ENCODE data around the gene FRMD1.

FRMD1 gene

DNA sequence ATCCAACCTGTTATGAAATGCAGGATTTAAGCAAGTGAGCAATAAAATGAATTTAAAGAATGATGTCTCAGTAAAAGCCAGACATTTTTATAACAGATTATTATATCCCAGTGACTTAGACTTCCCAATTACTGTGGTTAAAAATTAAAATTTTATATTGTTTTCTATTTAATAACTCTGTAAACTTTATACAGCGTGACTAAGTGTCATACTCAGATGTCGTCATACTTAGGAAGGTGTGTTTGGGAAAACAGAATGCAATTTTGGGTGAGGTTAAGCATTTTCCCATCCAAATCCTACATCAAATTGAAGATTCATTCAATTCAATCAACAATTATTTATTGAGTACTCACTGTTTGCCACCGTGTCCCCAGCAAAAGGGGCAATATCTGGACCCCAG lies 31.4 kb upstream of the FRMD1 start:
- no peak for DNase-seq

DNA sequence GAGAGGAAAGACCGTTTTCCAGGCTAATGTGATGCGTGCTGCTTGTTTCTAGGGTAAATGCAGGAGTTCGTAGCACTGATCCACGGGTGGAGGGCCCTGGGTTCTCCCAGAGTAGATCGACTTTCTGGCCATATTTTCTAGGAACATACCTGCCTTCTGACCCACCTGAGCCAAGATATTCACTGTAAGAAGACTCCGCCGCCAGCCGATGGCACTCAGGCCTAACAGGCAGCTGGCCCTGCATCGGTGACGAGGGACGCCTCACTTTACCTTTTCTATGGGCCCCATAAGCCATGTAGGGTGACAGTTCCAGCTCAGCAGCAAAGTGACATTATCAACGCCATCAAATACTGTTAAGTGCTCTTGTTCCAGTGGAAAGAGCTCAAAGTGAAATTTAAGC lies 30.2 kb upstream of the FRMD1 start:
- no peak for DNase-seq

DNA sequence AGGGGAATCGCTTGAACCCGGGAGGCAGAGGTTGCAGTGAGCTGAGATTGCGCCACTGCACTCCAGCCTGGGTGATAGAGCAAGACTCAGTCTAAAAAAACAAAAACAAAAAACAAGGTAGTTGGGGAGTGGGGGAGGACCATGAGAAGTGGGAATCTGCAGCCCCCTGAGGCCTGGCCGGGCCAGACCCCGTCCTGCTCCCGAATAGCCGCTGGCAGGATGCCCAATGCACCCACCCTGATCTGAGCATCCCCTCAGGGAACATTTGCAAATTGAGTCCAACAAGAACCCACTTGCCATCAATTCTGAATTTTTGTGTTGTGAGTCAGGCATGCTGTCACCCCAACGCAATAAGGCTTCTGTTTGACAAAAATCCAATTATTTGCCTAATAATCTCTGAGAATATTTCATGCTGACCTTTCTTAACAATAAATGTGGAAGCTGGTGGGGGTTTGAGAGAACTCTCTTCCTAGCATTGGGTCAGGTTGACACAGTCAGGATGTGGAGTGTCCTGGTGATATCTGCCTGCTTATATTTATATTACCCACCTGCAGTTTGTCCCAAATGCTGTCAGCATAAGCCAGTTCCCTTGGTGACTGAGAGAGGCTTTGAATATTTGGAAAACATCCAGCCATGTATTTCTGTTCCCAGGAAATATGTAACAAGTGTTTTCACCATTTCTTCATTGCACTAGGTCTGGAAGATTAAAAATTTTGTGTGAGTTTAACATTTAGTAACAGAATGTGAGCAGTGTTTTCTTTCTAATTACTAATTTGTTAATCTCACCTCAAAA lies 28.4 kb upstream of the FRMD1 start:
- peak; percentile 28 for DNase-seq

DNA sequence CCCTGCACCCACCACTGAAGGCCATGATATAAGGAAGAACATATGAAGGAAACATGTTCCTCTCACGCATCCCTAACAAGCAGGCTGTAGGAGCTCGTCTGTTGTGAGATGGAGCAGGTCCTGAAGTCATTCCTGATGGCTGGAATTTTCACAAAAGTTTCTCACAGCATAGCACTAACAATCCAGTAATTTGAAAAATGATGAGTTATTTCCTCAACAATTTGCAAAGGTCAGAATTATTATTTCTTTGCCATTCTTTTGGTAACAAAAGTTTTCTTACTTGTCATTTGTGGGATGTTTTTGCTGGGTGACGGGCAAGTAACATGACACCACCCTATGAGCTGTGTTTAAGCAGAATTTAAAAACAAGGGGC lies 27.6 kb upstream of the FRMD1 start:
- DNase-seq: no peak

DNA sequence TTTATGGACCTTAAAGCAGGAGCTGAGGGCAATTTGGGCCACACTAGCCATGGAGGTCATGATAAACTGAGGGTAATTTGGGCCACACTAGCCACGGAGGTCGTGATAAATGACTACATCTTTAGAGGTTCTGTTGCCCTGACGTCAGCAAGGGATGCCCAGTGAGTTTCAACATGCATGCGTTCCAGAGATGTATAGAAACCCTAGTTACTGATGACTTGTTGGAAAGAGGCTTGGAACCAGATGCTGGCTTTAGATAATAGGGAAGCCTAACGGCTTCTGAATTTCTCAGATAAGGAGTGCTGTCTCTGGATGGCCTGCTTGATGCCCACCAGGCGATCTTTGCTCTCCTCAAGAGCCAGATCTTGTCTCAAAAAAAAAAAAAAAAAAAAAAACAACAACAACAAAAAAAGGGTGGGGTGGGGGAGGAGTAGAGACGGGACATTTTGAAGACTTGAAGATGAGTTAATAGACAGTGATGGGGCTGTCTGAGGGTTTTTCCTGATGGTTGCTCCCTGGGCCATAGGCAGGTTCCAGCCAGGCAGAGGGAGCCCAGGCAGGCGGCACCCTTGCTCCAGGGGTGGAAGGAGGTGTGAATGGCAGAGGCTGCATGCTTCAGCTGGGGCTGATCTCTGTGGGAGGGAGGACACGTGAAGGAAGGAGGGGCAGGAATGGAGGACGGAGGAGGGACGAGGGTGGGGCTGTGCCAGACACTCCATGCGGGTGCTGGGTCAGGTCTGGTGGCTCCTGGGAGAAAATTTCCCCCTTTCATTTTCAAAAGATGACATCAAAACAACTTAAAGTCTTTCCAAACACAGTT lies 27.0 kb upstream of the FRMD1 start:
- no peak for DNase-seq

DNA sequence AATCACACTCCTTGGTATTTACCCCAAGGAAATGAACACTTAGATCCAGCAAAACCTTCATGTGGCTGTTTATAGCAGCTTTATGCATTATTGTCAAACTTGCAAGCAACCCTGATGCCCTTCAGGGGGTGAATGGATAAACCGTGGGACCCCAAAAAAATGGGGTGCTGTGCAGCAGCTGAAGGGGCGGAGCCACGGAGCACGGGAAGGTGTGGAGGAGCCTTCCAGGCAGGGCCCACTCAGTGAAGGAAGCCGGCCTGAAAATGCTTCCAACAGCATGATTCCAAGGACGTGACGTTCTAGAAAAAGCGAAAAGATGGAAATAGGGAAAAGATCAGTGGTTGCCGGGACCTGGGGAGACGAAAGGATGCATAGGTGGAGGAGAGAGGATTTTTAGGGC lies 25.6 kb upstream of the FRMD1 start:
- no peak for DNase-seq

DNA sequence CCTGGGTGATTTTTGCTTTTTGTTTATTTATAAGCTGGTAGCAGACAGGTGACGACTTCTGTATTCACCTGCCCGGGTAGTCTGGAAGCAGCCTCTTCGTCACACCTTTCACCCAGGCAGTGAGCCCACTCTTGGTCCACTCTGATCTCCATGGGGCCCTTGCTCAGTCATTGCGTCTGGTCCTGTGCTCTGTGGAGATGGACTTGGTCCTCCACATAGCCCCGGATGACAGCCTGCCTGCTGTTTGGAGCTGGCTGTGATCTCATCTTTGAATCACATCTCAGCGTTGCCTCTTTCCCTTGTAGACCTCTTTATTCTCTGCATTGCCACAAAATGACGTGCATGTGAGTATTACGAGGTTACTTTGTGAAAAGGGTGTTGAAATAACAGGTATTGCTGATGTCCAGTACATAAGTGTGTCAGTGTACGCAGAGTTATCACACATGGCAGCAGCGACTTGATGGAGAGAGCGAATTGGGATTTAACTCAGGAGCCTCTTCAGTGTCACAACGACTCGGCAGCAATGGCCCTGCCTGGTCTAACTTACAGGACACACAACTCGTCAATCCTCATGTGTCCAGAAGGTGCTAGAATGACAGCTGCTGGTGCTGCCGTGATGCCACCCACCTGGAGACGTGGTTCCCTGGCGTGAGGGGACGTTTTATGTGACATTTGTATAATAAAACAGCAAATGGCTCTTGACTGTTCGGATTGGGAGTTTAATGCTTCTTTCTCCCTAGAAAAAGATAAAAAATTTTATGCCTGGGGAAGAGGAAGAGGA lies 24.2 kb upstream of the FRMD1 start:
- DNase-seq: no peak

DNA sequence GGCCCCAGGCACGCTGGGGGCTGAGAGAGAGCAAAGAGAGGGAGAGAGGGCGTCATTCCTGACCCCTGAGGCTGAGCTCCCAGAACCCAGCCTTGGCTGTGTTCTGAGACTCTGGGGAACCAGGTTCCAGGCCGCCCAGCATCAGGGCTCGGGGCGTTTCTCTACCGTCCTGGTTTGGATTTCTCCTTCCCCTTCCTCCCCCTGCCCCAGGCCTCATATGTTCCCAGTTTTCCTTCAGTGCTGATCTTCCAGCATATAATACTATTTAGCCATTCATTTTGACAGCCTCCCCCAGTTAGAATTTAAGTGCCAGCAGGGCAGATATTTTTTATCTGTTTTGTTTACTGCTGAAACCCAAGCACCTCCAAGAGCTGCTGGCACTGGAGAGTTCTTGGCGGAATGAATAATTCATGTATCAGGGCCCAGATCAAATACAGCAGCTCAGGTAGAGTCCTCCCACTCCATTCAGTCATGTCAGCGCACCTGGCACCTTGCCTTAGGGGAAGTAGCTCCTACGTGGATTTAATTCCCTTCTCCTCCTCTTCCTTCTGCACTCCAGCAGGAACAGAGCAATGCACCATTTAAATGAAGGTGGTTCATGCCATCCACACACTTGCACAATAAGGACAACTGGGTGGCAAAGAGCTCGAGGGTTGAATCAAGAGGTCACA lies 23.4 kb upstream of the FRMD1 start:
- DNase-seq: peak; percentile 51

DNA sequence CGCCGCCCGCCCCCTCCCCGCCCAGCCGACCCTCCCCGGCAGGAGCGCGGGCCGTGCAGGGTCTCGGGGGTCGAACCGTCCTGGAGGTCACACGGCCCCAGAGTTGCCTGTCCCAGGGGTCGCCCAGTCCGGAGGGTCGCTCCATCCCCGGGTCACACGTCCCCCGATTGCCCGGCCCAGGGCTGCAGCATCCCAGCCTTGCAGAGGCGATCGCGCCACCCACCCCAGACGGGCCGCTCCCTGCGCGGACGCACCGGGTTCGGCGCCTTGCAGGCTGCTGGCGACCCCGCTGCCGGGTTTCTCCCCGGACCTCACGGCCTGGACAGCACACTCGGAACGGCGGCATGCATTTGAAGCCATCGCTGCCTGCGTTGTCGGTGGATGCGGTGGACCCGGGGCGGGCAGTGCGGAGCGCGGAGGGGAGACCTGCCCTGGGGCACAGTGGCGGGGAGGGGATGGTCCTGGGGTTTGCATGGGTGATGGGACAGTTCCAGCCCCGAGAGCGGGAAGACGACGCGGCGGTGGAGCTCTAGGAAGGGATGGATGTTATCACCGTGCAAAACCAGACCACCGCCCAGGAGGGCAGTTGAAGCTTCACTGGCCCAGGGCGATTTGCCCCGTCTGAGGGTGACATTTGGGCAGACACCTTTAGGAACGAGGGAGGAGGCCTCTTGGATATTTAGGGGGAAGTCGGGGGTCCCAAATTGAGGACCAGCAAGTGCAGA lies 22.7 kb upstream of the FRMD1 start:
- no peak for DNase-seq

DNA sequence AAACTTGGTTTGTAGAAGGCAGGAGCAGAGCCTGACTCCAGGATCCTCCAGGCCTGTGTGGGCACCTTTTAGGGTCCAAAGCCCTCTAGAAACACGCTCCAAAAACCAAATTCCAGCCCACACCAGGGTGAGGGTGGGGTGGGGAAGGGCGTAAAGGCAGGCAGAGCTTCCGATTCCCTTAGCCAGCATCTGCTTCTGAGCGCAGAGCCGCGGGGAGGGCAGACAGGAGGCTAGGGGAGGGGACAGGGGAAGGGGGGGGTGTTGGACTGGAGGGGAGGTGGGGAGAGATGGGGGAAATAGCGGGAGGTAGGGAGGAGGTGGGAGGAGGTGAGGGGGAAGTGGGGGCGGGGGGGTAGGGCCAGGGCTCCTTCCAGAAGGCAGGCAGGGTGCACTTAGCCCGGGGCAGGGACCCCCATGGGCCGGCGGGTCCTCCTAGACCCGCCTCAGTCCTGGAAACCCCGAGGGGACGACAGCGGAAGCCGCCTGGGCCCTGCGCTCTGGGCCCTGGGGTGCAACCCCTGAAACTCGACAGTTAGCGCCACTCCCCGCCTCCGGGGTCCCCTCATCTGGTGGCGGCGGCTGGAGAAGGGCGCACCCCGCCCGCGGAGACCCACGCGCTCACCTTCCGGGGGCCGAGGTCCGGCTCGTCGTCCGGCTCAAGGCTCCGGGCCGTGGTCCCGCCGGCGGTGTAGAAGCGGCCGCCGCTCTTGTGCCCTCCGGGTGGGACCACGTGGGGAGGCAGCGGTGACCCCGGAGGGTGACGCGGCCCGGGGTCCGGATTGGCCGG lies 22.0 kb upstream of the FRMD1 start:
- no peak for DNase-seq

DNA sequence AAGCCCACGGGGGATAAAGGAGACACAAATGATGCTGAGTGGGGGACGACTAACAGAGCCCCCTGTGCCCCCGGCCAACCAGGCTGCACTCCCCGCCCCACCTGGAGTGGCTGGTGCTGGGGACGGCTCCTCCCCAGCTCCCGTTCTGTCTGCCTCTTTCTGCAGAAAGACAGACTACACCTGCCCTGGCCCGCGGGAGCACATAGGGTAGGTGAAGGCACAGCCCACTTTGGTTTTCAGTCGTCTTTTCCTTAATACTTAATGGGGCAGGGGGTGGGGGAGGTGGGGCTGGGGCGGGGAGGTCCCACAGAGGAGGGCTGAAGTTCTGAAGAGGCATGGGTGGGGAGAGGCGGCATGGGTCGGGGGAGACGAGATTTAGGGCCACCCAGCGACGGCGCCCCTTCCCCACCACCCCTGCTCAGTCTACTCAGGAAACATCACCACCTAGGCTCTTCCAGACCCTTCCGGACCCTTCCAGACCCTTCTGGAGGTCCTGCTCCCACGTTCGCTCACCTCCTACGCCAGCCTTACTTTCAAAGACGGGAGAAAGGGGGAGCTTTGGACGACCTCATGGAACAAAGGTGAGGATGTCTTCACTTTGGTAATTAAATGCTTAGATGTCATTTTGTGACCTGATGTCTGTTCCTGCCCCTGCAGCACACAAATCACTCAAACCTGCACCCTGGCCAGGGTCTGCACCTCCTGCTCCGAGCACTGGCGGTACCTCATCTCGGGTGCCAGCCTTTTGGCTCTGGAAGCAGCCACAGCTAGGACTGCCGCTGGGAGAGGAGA lies 21.2 kb upstream of the FRMD1 start:
- no peak for DNase-seq

DNA sequence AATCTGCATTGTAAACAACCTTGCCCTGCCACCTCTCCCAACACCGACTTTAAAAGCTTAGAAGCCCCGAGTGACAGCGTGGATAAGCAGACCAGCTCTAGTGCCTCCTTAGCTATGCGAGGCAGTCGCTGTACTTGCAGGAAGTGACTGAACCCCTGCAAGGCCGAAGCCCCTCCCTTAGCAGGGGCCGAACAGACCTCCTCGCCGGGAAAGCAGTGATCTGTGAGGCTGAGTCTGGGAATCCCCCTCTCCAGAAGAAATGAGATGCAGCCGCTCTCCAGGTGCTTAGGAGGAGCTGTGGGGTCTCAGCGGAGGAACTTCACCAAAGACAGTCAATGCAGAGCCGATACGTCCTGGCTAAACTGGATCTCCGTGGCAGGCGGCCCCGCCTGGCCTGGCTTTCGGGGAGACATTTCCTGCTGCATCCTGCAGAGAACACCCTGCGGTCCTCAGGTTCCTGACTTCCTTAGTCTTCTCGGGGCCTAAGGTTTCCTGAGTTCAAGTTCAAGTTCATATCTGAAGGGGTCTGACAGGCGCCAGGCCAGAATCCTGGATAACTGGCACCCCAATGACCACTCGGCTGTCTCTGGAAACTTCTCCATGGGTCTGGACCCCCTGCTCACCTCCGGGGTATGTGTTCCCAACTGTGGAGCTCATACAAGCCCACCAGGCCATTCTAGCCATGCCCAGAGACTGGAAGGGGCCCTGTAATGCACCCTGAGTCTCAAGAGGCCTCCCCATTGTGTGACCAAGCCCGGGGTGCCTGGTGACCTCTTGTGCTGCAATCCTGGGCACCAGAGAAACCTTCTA lies 20.4 kb upstream of the FRMD1 start:
- no peak for DNase-seq

DNA sequence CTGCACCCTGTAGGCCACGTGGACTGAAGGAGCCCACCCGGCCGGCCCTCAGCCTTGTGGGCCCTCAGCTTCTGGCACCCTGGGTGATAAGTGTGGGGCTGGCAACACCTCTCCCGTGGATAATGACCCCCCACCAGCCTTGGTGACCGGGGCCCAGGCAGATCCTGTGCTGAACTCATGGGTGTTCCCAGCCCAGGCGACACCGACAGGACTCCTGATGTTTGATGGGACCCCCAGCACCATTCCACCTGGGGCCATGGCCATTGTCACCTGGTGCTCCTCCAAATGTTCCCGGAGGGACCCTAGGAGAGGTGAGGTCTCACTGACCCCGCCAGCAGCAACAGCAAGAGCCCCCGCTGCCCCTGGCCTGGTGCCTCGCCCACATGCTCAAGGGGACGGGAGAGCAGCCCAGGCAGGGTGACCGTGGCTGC lies 19.4 kb upstream of the FRMD1 start:
- no peak for DNase-seq

DNA sequence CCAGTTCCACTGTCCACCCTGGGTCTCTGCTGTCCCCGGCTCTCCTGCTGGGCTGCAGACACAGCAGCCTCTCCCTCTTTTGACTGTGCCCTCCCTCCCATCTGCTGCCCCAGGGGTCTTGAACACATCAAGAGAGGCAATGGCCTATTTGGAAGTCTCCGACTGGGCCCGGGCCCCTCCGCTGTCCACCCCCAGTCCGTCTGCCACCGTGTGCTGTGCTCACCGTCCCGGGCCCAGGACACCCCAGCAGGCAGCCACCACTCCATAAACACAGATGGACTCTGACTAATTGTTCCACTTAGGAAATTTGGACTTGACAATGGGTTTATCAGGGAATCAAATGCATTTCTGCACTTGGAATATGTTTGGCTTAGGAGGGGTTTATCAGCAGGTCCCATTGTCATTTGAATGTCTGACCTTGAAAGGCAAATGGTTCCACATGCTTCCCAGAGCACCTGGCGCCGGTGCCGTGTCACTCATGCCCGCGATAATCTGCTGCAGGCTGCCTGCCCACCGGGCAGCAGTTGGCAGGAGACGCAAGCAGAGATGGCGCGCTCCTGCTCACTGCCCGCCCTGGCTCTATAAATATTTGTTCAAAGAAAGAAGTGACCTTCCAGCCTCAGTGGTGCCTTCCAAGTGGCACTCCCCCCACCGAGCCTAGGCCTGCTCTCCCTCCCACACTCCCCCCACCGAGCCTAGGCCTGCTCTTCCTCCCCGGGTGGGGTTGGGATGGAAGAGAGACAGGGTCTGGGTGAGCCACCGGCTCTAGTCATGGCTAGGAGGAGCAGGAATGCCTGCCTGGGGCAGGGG lies 18.8 kb upstream of the FRMD1 start:
- DNase-seq: no peak

DNA sequence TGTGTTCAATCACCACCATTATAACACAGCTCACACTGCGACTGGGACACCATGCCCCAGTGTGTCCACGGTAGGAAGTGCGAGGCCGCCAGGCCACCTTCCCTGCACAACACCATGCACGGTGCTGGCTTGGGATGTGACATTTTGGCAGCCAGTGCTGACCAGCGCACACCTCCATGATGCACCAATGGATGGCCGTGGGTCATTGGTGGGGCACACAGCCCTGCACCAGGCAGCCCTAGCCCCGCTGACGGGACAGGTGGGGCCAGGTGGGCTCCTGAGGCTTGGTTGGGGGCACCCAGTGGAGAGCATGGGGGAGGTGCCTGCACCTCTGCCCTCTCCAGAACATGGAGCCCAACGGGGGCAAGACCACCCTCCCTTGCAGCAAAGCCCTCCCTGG lies 18.2 kb upstream of the FRMD1 start:
- no peak for DNase-seq

DNA sequence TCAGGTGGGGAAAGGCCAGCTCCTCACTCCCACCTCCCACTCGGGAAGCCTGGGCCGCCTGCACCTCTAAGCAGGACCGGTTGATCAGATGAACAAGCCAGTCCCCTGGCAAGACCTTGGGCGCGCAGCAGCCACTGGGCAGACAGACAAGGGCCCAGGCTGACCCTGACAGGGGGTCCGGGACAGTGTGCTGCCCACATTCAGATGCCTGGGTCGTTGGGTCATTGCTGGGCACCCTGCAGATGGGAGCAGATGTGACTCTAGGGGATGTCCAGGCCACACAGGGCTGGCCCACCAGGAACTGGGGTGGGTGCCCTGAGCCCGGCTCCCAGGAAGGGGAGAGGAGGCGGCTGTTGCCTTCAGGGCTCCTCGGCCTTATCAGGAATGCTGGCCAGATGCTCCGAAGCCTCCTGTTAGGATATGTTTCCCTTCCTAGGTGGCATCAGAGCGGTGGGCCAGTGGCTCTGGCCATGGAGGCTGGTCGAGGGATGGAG lies 17.3 kb upstream of the FRMD1 start:
- DNase-seq: no peak

DNA sequence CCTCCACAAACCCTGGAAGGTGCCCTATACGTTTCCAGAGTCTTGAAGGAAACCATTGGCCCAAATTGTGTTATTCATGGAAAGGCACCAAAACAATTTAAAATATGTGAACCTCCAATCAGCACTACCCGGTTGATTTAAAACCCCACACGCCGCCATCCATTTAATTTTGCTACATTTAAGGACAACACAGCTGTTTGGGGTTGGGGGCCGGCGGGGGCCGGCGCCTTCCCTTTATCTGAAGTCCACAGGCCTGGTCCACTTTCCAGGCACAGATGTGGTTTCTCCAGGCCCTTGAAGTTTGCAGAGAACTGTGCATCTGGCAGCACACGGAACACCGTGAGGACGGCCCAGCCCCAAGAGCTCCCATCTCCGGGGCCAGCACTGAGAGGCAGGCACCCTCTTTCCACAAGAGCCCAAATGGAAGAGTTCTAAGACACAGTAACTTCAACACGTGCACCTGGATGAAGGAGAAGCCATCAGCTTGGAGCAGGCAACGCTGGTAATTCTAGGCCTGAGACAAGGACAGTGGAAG lies 16.8 kb upstream of the FRMD1 start:
- no peak for DNase-seq

DNA sequence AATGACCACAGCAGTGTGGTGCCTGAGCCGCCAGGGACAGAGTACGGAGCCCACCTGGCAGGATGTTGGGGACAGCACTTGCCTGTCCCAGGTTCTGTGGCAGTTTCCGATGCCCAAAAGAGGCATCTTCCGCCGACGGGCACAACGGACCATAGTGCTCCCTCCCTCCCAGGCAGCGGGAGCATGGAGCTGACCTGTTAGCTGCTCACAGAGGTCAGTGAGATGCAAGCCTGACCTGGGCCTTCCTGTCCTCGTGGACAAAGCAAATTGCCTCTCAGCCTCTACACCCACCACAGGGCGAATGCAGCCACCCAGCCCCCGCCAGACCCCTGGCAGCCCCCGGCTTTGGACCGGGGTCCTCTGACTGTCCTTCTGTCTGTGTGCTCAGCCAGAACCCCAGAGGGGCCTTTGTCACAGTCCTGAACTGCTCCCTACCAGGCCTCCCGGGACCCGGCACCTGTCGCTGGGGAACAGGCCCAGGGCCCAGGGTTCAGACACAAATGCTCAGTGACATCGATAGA lies 16.2 kb upstream of the FRMD1 start:
- DNase-seq: no peak
